ENCODE measurements around the gene APEX1.

- TF ChIP-seq CTCF (IDR thresholded peaks at IDR 0.05) = no peak
- TF ChIP-seq POLR2AphosphoS5 (IDR thresholded peaks at IDR 0.05; ENCODE audit: insufficient read depth in 1 of 2, low read depth in 1 of 2) = no peak
- TF ChIP-seq POLR2A (IDR thresholded peaks at IDR 0.05) = no peak
Observed at GRCh38 chr14:20472536-20473169, 17.6 kb downstream of the APEX1 start.

Measured in vagina (tissue), 2 donors.